Kidney epithelial cell (primary cell): ENCODE data around the gene GGNBP2. TPM values are rescaled to one million over a fixed set of nuclear protein-coding genes. Genes with fewer than 3 reads are reported as not detected.
A peak's percentile ranks its signal among the peaks of the same experiment; 100 is the strongest.

ENCODE experiments used
- DNase-seq: peaks from one replicate; pipeline ENCODE4 v3.0.0-alpha.2; 2010; ENCODE audit warnings: low read depth
- H3K27me3 ChIP-seq: 2 replicates; pipeline ENCODE4 v1.6.0; 2011; ENCODE audit warnings: low read length; ENCODE audit not compliant: control insufficient read depth, insufficient read depth
- H3K36me3 ChIP-seq: 2 replicates; pipeline ENCODE4 v1.5.1; 2011; ENCODE audit warnings: low read length; ENCODE audit not compliant: control insufficient read depth, insufficient read depth
- H3K4me3 ChIP-seq: 2 replicates; pipeline ENCODE4 v1.5.1; 2011; ENCODE audit warnings: low read depth, mild to moderate bottlenecking, control low read depth, low read length
- total RNA-seq: library from RNA; depleted of rRNA; stranded (reverse); fragments of >200 nt; gene quantifications from 2 replicates; pipeline ENCODE4 v1.2.3, GENCODE V29; 2015
- TF ChIP-seq, protein P1 (sequence below): IDR thresholded peaks from 2 replicates; pipeline ENCODE4 v1.5.1; 2011; ENCODE audit warnings: mild to moderate bottlenecking, moderate library complexity, low read length, control low read depth, inconsistent platforms; ENCODE audit not compliant: insufficient read depth, poor library complexity, severe bottlenecking

GGNBP2 gene
- total RNA-seq, 1 donor from 2014 or later = 38.2 TPM

DNA sequence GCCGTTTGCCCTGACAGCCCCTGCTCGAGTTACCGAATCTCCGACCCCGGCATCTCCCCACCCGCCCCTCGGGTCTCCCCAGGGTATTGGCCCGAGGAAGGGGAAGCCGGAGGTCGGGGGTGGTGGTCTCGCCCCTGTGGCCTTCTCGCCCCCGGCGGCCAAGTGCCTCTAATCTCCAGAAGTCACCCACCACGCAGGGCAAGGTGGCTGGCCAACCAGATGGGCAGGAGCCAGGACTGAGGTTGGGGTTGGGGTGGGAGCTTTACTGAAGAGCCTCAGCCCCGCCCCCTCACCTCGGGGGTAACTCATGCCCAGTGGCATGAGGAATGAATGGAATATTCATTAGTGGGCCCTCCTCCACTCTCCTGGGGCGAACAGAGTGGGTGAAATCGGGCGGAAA is 47.6 kb downstream of the GGNBP2 start:
- no peak for DNase-seq
- H3K27me3 ChIP-seq = no peaks in the 10 kb centered on the region
- peak overlapping the region; percentile 62 for H3K4me3 ChIP-seq
- TF ChIP-seq, protein P1, sequence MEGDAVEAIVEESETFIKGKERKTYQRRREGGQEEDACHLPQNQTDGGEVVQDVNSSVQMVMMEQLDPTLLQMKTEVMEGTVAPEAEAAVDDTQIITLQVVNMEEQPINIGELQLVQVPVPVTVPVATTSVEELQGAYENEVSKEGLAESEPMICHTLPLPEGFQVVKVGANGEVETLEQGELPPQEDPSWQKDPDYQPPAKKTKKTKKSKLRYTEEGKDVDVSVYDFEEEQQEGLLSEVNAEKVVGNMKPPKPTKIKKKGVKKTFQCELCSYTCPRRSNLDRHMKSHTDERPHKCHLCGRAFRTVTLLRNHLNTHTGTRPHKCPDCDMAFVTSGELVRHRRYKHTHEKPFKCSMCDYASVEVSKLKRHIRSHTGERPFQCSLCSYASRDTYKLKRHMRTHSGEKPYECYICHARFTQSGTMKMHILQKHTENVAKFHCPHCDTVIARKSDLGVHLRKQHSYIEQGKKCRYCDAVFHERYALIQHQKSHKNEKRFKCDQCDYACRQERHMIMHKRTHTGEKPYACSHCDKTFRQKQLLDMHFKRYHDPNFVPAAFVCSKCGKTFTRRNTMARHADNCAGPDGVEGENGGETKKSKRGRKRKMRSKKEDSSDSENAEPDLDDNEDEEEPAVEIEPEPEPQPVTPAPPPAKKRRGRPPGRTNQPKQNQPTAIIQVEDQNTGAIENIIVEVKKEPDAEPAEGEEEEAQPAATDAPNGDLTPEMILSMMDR = no peak
- no peaks in the 10 kb centered on the region for H3K36me3 ChIP-seq

DNA sequence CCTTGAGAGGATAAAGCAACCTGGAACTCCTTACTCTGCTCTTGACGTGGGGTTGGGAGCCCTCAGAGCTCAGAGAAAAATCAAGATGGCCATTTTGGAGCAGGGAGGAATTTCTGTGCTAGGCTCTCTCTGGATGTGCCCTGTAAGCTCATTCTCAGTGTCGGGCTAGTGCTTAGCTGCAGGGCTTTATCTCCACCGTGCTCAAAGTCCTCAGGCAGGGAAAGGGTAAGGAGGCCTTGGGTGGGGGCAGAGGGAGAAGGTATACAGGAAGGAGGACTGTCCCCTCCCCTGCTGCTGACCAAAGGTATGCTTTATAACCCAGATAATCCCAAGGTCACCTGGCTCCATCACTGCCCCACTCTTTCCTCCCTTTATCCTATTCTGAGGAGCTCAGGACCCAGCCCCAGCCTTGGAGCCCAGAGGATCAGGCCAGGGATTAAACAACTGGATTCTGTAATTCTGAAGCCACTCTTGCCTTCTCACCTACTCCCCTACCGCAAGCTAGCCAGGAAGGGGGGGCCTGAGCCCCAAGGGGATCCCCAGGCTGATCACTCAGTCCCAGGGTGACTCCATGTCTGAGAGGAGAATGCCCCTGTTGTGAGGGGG is 48.1 kb downstream of the GGNBP2 start:
- TF ChIP-seq, protein P1 = no peak
- peak overlapping the region; percentile 62 for H3K4me3 ChIP-seq
- no peaks in the 10 kb centered on the region for H3K27me3 ChIP-seq
- H3K36me3 ChIP-seq = no peaks in the 10 kb centered on the region
- DNase-seq = no peak

DNA sequence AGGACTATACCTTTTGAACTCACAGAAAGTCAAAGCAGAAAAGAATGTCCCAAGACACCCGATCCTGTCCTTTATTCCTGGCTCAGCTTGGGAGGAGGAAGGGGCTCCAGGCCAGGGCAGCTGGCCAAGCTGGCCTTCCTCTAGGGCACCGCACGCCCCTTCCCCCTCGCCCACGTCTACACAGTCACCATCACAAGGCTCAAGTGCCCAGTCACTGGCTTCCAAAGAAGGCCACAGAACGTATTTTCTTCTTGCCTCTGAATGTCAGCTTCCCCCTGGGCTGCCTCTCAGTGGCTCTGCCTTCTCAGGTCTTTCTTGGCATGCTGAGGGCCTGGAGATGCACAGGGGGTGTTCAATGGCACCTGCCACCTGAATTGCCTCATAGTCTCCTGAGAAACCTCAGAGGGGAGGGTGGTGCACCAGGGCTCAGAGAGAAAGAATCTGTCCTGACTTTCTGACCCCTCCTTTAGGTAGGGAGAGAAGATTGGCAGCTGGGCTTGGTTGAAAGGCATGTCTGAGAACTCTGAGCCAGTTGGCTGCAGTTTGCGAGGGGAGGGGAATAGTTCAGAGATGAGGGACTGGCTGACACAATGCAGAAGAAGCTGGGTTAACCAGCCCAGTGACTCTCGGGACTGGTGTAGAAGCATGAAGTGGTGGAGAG is 49.1 kb downstream of the GGNBP2 start:
- H3K36me3 ChIP-seq = no peaks in the 10 kb centered on the region
- TF ChIP-seq, protein P1 = no peak
- DNase-seq = no peak
- H3K4me3 ChIP-seq = no peak overlapping the region
- no peaks in the 10 kb centered on the region for H3K27me3 ChIP-seq

DNA sequence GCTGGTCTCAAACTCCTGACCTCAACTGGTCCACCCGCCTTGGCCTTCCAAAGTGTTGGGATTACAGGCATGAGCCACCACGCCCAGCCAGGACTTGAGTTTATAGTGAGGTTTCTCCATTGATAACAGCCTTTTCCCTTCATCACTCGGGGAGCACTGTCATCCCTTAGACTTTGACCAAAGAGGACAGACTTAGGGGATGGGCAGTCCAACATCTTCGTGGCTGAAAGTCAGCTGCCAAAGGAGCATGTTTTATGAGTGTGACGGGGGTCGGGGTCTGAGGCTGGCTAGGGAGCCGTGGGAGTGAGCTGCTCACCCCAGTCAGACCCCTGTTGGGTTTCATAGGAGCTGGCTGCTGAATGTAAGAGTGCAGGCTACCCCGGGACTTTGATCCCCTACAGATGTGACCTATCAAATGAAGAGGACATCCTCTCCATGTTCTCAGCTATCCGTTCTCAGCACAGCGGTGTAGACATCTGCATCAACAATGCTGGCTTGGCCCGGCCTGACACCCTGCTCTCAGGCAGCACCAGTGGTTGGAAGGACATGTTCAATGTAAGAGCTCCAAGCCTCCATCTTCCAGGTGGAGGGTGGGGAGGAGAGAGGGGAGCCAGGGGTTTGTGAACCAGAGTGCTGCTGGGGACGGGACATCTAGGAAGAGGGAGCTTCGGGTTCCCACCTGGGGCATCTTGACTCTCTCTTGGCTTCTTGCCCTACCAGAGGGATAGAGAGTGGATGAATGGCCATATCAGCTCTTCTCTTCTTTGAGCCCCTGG is 50.1 kb downstream of the GGNBP2 start:
- TF ChIP-seq, protein P1 = no peak
- no peaks in the 10 kb centered on the region for H3K27me3 ChIP-seq

DNA sequence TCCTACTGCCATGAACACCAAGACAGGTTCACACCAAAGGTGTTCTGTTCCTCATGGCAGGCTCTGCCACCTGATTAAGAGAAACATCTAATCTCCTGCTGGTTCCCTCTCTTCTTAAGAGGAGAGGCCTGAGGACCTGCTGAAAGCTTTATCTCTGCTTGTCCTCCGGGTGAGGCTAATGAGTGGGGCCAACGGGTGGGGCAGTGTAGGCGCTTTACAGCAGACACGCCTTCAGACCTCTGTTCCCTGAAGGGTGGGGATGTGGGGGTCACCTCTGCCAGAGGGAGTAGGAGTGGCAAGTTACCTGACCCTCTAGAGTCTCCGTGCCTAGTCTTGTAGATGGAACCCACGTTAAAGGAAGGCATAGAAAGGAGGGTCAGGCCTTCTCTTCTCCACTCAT is 52.5 kb downstream of the GGNBP2 start:
- no peaks in the 10 kb centered on the region for H3K27me3 ChIP-seq
- TF ChIP-seq, protein P1 = no peak
- DNase-seq = no peak
- H3K4me3 ChIP-seq = no peak overlapping the region
- no peaks in the 10 kb centered on the region for H3K36me3 ChIP-seq

More for the DNA sequence above, 50.1 kb downstream of the GGNBP2 start:
- Histone ChIP-seq H3K36me3 (no peaks in the 10 kb centered on the region), H3K4me3 (no peak overlapping the region)
- no peak for DNase-seq
